ENCODE data around the gene TPRN.

The TPRN gene

DNA sequence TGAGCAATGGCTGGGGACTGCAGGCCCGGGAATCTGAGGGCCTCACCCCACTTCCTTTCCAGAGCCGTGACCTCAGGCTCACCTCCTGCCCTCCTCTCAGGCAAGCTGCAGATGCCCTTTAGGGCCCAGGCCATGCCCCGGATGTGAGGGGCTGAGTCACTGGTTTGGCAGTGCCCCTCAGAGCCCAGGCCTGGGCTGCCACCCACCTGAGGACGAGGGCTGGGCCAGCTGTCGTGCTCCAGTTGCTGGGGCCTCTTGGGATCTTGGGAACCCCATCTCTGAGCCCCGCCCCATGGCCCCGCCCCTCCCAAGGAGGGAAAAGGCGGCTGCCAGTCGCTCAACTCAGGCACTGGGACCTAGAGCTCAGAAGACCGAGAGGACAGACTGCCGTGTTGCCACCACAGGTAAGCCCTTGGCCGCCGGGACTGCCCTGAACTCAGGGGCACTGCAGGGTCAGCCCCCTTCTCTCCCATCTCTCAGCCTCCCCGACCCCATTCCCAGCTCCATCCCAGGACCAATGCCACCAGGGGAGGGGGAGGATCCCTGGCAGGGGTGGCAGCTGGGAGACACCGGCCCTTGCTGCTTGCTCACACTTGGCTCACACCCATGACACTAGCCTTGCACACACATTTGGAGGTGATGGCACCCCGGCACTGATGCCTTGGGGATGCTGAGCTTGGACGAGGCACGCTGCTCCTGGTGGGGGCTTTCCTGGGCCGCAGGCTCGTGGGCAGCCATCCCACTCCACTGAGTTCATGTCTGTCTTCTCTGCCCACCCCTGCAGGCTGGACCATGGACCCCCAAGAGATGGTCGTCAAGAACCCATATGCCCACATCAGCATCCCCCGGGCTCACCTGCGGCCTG lies 24.5 kb upstream of the TPRN start, which contains the start of gene CYSRT1:
TSS of gene CYSRT1 (plus strand) at position 345 of the 865 bp plus-strand sequence. CDS start at position 793, 448 bp downstream.
- no peak for TF ChIP-seq ZFX (IDR thresholded peaks at IDR 0.05; ENCODE audit: borderline replicate concordance)
- TF ChIP-seq, protein P1, sequence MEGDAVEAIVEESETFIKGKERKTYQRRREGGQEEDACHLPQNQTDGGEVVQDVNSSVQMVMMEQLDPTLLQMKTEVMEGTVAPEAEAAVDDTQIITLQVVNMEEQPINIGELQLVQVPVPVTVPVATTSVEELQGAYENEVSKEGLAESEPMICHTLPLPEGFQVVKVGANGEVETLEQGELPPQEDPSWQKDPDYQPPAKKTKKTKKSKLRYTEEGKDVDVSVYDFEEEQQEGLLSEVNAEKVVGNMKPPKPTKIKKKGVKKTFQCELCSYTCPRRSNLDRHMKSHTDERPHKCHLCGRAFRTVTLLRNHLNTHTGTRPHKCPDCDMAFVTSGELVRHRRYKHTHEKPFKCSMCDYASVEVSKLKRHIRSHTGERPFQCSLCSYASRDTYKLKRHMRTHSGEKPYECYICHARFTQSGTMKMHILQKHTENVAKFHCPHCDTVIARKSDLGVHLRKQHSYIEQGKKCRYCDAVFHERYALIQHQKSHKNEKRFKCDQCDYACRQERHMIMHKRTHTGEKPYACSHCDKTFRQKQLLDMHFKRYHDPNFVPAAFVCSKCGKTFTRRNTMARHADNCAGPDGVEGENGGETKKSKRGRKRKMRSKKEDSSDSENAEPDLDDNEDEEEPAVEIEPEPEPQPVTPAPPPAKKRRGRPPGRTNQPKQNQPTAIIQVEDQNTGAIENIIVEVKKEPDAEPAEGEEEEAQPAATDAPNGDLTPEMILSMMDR (IDR thresholded peaks at IDR 0.05): no peak
- H3K27ac ChIP-seq: peak within 1 kb of the TSS; percentile 97

DNA sequence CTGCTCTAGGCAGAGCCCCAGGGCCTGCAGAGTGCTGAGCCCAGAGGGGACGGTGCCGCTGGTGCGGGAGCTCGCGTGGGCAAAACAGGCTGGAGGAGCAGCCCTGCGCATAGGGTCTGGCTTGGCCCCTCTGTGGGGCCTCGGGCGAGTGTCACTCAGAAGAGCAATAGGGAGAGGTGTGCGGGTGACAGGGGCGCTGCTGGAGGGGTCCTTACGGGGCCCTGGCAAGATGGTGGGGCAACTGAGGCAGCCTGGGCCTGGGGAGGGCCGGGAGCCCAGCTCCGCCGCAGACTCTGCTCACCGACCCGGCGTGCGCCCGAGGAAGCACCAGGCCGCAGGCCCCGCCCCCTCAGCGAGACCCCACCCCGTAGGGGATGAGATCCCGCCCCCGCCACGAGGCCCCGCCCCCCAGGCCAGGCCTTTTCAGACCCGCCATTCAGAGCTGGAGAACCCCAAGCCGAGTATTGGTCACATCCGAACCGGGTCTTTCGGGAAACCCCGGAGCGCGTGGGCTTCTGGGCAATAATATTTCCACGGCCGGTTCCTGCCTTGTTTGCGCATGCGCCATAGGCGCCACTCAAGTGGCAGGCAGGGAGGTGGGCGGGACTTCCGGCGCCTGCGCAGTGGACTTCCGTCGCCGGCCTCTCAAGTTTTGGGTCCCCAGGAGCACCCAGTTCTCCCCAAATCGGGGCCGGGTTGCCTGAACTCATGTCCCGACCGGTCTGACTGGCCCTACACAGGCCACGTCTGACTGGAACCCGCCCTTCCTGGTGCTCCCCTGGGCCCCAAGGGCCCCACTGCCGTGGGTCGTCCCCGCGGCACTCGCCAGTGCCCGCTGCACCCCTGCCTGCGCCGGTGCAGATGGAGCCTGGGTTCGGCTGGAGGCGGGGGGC lies 22.8 kb upstream of the TPRN start:
- TF ChIP-seq ZFX (IDR thresholded peaks at IDR 0.05; ENCODE audit: borderline replicate concordance): no peak
- TF ChIP-seq, protein P1 (IDR thresholded peaks at IDR 0.05): no peak
- peak overlapping the region; percentile 97 for H3K27ac ChIP-seq

DNA sequence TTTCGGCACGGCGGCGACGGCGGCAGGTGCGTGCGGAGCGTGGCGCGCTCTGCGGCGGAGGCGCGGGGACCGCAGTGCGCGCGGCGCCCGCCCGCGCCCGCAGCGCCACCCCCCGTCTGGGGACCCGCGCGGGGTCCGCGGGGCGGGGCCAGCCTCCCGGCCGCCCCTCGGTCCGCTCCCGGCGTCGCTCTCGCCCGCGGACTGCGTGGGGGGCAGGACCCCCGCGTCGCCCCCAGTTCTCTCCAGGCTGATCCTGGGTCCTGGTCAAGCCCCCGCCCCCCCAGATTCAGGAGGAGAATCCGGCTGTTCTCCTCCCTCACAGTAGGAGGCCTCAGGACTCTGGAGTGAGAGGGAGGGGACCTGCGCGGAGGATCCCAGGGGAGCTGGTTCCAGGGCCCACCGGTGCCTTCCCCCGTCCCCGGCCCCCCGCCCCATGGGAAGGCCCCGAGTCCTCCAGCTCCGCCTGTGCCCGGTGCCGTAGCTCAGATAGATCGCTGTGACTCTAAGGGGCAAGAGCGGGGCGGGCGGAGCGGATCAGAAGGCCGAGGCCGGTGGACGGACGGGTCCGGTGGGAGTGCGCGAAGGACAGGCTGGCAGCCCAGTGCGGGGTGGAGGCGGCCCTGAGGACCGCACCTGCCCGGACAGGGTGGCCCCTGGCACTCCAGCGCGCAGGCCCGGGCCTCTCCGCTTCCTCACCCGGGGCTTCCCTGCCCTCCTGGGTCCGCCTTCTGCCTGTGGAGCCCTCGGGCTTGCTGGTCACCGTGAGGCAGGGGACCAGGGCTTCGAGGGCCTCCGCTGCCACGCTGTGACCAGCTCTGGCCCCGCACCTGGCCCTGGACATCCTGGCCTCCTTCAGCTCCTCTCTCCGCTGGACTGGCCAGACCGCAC lies 21.9 kb upstream of the TPRN start, which contains the start of gene RNF208:
TSS of gene RNF208 (minus strand) at position 51 of the 888 bp plus-strand sequence. CDS start 1,028 bp downstream, outside the sequence.
- H3K27ac ChIP-seq: peak within 1 kb of the TSS; percentile 97
- TF ChIP-seq, protein P1 (IDR thresholded peaks at IDR 0.05): no peak
- TF ChIP-seq ZFX (IDR thresholded peaks at IDR 0.05; ENCODE audit: borderline replicate concordance): no peak

DNA sequence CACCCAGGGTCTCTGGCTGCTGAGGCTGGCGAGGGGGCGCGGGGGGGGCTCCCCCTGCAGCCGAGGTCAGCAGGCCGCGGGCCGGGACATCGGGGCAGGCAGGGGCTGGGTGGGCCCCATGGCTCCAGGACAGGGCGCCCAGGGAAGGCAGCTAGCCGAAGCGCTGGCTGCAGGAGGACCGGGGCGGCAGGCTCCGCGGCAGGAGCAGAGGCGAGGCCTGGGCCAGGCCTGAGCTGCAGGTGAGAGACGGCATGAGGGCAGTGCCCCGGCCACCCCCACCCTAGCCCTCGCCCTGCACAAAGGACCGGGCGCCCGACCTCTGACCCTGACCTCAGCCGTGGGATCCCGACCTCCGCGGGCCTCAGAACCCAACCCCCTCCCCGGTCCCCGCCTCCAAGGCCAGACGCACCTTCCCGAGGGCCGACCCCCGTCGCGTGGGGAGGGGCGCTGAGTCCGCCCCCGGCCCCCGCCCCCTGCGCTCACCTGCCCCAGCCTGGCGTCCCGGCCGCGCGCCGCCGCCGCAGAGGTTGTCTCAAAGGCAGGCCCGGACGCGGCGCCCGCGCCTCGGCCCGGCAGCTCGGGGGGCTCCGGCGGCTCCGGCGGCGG lies 21.1 kb upstream of the TPRN start:
- no peak for TF ChIP-seq ZFX (IDR thresholded peaks at IDR 0.05; ENCODE audit: borderline replicate concordance)
- TF ChIP-seq, protein P1 (IDR thresholded peaks at IDR 0.05): no peak
- H3K27ac ChIP-seq: peak overlapping the region; percentile 97

DNA sequence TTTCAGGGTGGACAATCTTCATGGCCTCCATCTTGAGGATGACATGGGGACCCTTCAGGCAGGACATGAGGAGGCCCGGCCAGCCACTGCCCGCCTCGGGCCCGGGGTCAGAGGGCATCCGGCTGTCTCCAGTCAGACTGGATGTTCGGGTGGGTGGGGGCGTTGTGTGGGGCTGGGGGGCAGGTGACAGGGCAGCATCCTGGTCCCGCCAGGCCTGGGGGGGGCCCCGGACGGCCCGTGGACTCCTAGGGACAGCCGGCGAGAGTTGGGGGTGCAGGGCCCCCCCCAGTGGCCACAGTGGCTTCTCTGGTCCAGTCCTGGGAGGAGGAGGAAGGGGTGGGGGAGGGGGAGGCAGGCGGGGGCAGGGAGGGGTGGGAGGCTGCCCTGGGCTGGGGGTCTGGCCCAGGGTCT lies 20.6 kb upstream of the TPRN start:
- H3K27ac ChIP-seq: peak overlapping the region; percentile 97
- no peak for TF ChIP-seq ZFX (IDR thresholded peaks at IDR 0.05; ENCODE audit: borderline replicate concordance)
- TF ChIP-seq, protein P1 (IDR thresholded peaks at IDR 0.05): no peak

All from 22Rv1 (cell line).